BLaER1 treated with 17β-estradiol and CSF1 and Interleukin-3, amounts not matched to agents 10 nM and 100 nM (cell line): ENCODE measurements around the gene GPLD1.

ENCODE experiments used
- H3K27ac ChIP-seq, 11 experiments: shearing (Covaris generic); formaldehyde crosslinking; 2 replicates each; pipeline ENCODE4 v1.8.1; 2022
- H3K27me3 ChIP-seq, 11 experiments: shearing (Covaris generic); formaldehyde crosslinking; 2 replicates each; pipeline ENCODE4 v1.8.1; 2022
- H3K36me3 ChIP-seq, 11 experiments: shearing (Covaris generic); formaldehyde crosslinking; 2 replicates each; pipeline ENCODE4 v1.8.1; 2022
- H3K4me1 ChIP-seq, 10 experiments: shearing (Covaris generic); formaldehyde crosslinking; 2 replicates each; pipeline ENCODE4 v1.8.1; 2022
- H3K4me2 ChIP-seq, 11 experiments: shearing (Covaris generic); formaldehyde crosslinking; 2 replicates each; pipeline ENCODE4 v1.8.1; 2022
- H3K4me3 ChIP-seq, 10 experiments: shearing (Covaris generic); formaldehyde crosslinking; 2 replicates each; pipeline ENCODE4 v1.8.1; 2022
- H3K9ac ChIP-seq, 11 experiments: shearing (Covaris generic); formaldehyde crosslinking; 2 replicates each; pipeline ENCODE4 v1.8.1; 2022
- H3K9me3 ChIP-seq, 11 experiments: shearing (Covaris generic); formaldehyde crosslinking; replicated peaks in 1 of 11; 2 replicates each; pipeline ENCODE4 v1.8.1; 2022
- H4K20me1 ChIP-seq, 11 experiments: shearing (Covaris generic); formaldehyde crosslinking; 2 replicates each; pipeline ENCODE4 v1.8.1; 2022
- Cebpa-rat ChIP-seq, 11 experiments: shearing (Covaris generic); IDR thresholded peaks; 2 replicates each; pipeline ENCODE4 v1.8.1; 2022

GPLD1 gene

GRCh38 chr6:24453921-24454320, 35.5 kb downstream of the GPLD1 start:
- H3K9me3 ChIP-seq: no peaks in the 10 kb centered on the region
- H3K9ac ChIP-seq: no peak overlapping the region
- no peak for TF ChIP-seq Cebpa-rat (IDR thresholded peaks at IDR 0.05)

DNA sequence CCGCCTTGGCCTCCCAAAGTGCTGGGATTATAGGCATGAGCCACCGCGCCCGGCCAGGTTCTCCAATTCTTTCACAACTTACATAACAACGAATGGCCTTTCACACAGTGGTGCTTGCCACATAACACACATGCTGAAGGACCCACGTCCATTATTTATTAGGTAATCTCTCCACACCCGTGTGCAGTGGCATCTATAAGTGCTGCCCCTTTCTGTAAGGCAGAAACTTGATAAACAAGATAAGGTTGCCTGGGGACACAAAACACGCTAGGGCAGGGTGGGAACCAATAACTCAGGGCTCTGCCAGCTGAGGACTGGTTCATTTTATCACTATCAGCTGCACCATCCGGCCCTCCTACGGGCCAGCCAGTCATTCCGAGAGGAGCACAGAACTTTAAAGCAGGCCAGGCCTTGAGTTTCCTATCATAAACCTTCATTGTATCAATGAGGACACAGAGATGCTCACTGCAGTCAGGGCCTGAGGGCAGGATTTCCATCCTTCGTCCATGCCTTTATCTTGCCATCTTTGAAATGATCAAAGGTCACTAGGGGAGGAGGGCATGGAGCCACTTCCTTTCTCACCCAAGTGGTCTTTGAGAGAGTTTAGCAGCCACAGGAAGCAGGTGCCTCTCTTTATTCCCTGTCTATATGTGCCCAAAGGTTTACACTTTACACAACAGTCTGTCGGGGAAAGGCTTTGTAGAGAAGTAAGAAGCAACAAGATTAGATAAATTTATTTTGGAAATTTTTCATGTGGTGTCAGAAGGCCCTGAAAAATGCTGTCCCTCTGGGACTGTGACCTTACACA, 37.6 kb downstream of the GPLD1 start:
- Histone ChIP-seq H3K9me3 (no peaks in the 10 kb centered on the region), H4K20me1 (no peaks in the 10 kb centered on the region), H3K4me3 (no peak overlapping the region), H3K4me1 (peaks cover 0 to 5% (median 0%) of the 10 kb centered on the region in 10 experiments; a peak in 1 of 20 replicates), H3K27me3 (no peaks in the 10 kb centered on the region), H3K9ac (no peak overlapping the region), H3K36me3 (no peaks in the 10 kb centered on the region), H3K4me2 (0 out of 22 replicates have a peak overlapping the region, but pooled peaks of 2 of the 11 experiments have one; percentile 8 to 13), H3K27ac (no peak overlapping the region)
- no peak for TF ChIP-seq Cebpa-rat (IDR thresholded peaks at IDR 0.05)

More at GRCh38 chr6:24453921-24454320, 35.5 kb downstream of the GPLD1 start:
- H3K4me3 ChIP-seq: no peak overlapping the region
- H3K27ac ChIP-seq: no peak overlapping the region
- no peak overlapping the region for H3K4me2 ChIP-seq
- no peaks in the 10 kb centered on the region for H4K20me1 ChIP-seq
- no peaks in the 10 kb centered on the region for H3K27me3 ChIP-seq
- peaks cover 0 to 5% (median 0%) of the 10 kb centered on the region in 10 experiments; a peak in 1 of 20 replicates for H3K4me1 ChIP-seq
- no peaks in the 10 kb centered on the region for H3K36me3 ChIP-seq

GRCh38 chr6:24448828-24449525, 40.4 kb downstream of the GPLD1 start:
- Histone ChIP-seq H3K9me3 (no peaks in the 10 kb centered on the region), H3K36me3 (no peaks in the 10 kb centered on the region), H3K4me3 (no peak overlapping the region), H3K9ac (no peak overlapping the region), H3K27me3 (no peaks in the 10 kb centered on the region), H3K27ac (no peak overlapping the region), H4K20me1 (no peaks in the 10 kb centered on the region), H3K4me2 (no peak overlapping the region), H3K4me1 (peaks cover 0 to 5% (median 0%) of the 10 kb centered on the region in 10 experiments; a peak in 1 of 20 replicates)
- TF ChIP-seq Cebpa-rat (IDR thresholded peaks at IDR 0.05): no peak

DNA sequence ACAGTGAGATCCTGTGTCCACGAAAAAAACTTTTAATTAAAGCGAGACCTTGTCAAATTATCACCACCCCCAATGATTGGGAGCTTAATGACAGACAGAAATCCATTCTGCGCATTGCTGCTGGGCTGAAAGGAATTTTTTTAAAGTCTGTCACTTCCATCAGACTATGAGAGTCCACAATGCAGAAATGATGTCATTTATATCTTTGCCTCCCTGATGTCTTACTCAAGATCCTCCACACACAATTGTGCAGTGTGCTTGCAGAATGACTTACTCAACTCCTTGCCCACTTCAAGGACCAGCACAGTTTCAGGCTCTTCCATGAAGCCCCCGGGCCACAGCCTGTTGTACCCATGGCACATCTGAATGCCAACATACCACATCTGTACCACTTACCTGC, 41.0 kb downstream of the GPLD1 start:
- Histone ChIP-seq H3K9me3 (no peaks in the 10 kb centered on the region), H4K20me1 (no peaks in the 10 kb centered on the region), H3K4me2 (no peak overlapping the region), H3K27me3 (no peaks in the 10 kb centered on the region), H3K27ac (no peak overlapping the region), H3K4me3 (no peak overlapping the region), H3K9ac (no peak overlapping the region), H3K36me3 (no peaks in the 10 kb centered on the region), H3K4me1 (peaks cover 0 to 5% (median 0%) of the 10 kb centered on the region in 10 experiments; a peak in 1 of 20 replicates)
- TF ChIP-seq Cebpa-rat (IDR thresholded peaks at IDR 0.05): no peak

- H3K36me3 ChIP-seq: no peaks in the 10 kb centered on the region
- H3K4me3 ChIP-seq: no peak overlapping the region
- H3K27ac ChIP-seq: no peak overlapping the region
- TF ChIP-seq Cebpa-rat (IDR thresholded peaks at IDR 0.05): no peak
- H3K4me2 ChIP-seq: no peak overlapping the region
- no peaks in the 10 kb centered on the region for H3K4me1 ChIP-seq
- H3K9ac ChIP-seq: no peak overlapping the region
- no peaks in the 10 kb centered on the region for H3K9me3 ChIP-seq
- H4K20me1 ChIP-seq: no peaks in the 10 kb centered on the region
- H3K27me3 ChIP-seq: no peaks in the 10 kb centered on the region
These were observed 42.7 kb downstream of the GPLD1 start for GRCh38 chr6:24446670-24447069.

DNA sequence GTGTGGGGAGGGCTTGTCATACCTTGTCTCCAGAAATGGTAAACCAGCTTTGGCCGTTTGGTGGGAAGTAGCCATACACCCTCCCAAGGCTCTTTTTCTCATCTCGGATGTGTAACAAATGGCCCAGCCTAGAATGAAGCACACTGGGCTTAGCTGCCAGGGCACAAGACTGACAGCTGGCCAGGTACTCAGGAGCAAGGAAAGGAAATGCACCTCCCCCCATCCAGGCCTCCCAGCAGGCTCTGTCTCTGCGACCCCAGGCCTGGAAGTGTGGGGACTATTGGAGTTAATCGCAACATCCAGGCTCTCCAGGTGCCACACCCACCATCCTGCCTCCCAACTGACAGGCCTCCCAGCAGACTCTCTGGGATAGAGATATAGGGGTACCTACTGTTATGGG, 43.7 kb downstream of the GPLD1 start:
- H3K9me3 ChIP-seq: no peaks in the 10 kb centered on the region
- no peak overlapping the region for H3K27ac ChIP-seq
- no peak for TF ChIP-seq Cebpa-rat (IDR thresholded peaks at IDR 0.05)
- no peaks in the 10 kb centered on the region for H4K20me1 ChIP-seq
- H3K4me1 ChIP-seq: no peaks in the 10 kb centered on the region
- H3K9ac ChIP-seq: no peak overlapping the region
- H3K4me3 ChIP-seq: no peak overlapping the region
- H3K27me3 ChIP-seq: no peaks in the 10 kb centered on the region
- no peaks in the 10 kb centered on the region for H3K36me3 ChIP-seq
- no peak overlapping the region for H3K4me2 ChIP-seq

- Histone ChIP-seq H3K4me1 (peaks cover 0 to 6% (median 0%) of the 10 kb centered on the region in 10 experiments; a peak in 4 of 20 replicates), H3K9me3 (no peaks in the 10 kb centered on the region), H3K27ac (no peak overlapping the region), H3K9ac (no peak overlapping the region), H4K20me1 (no peaks in the 10 kb centered on the region), H3K36me3 (no peaks in the 10 kb centered on the region), H3K4me2 (no peak overlapping the region), H3K4me3 (no peak overlapping the region), H3K27me3 (no peaks in the 10 kb centered on the region)
- TF ChIP-seq Cebpa-rat (IDR thresholded peaks at IDR 0.05): no peak
These were observed 44.8 kb downstream of the GPLD1 start for GRCh38 chr6:24444588-24444987.

GRCh38 chr6:24441599-24441904, 47.8 kb downstream of the GPLD1 start:
- Histone ChIP-seq H3K27ac (no peak overlapping the region), H3K9ac (no peak overlapping the region), H3K4me2 (no peak overlapping the region), H4K20me1 (no peaks in the 10 kb centered on the region), H3K4me1 (peaks cover 0 to 6% (median 0%) of the 10 kb centered on the region in 10 experiments; a peak in 4 of 20 replicates), H3K4me3 (no peak overlapping the region), H3K27me3 (no peaks in the 10 kb centered on the region), H3K36me3 (no peaks in the 10 kb centered on the region; a peak in 1 of 22 replicates), H3K9me3 (no peaks in the 10 kb centered on the region)
- no peak for TF ChIP-seq Cebpa-rat (IDR thresholded peaks at IDR 0.05)

GRCh38 chr6:24440897-24441598, 48.3 kb downstream of the GPLD1 start:
- Histone ChIP-seq H3K27ac (no peak overlapping the region), H3K9me3 (no peaks in the 10 kb centered on the region), H3K4me3 (no peak overlapping the region), H4K20me1 (no peaks in the 10 kb centered on the region), H3K36me3 (no peaks in the 10 kb centered on the region; a peak in 1 of 22 replicates), H3K4me2 (no peak overlapping the region), H3K4me1 (peaks cover 0 to 6% (median 0%) of the 10 kb centered on the region in 10 experiments; a peak in 4 of 20 replicates), H3K27me3 (no peaks in the 10 kb centered on the region), H3K9ac (no peak overlapping the region)
- no peak for TF ChIP-seq Cebpa-rat (IDR thresholded peaks at IDR 0.05)
